OCI-M1 (cell line): ENCODE results near the gene AQP9.
"Not testable (repeated sequence)": the region's sequence is repeated elsewhere in the genome, so short reads cannot be mapped to it uniquely, and the experiment has no call there.

Experiments used
- DNase-seq: peaks from one replicate; lab custom pipeline; 2025; lab: John Stamatoyannopoulos, UW

AQP9 gene

GRCh38 chr15:58138106-58138505 is at the start of gene AQP9:
Gene AQP9, plus strand, starts transcription at chr15:58138381. Its CDS starts 185 bp downstream, at chr15:58138566.
- DNase-seq, result no peak

GRCh38 chr15:58095415-58095814 is 42.8 kb upstream of the AQP9 start:
- no peak for DNase-seq

- no peak for DNase-seq
Measured at GRCh38 chr15:58096529-58097084, 41.6 kb upstream of the AQP9 start.

GRCh38 chr15:58103482-58103881 is 34.7 kb upstream of the AQP9 start:
- no peak for DNase-seq

- peak; percentile 20 for DNase-seq
Measured at GRCh38 chr15:58108117-58108516, 30.1 kb upstream of the AQP9 start.

GRCh38 chr15:58109419-58109818 is 28.8 kb upstream of the AQP9 start:
- DNase-seq, result no peak

- DNase-seq, result peak; percentile 54
Measured at GRCh38 chr15:58110999-58111717, 27.0 kb upstream of the AQP9 start.

- DNase-seq, result no peak
Measured at GRCh38 chr15:58111718-58112104, 26.5 kb upstream of the AQP9 start.

- not testable (repeated sequence) for DNase-seq
Measured at GRCh38 chr15:58113358-58113757, 24.8 kb upstream of the AQP9 start.

GRCh38 chr15:58114388-58114787 is 23.8 kb upstream of the AQP9 start:
- DNase-seq, result no peak

GRCh38 chr15:58114812-58115211 is 23.4 kb upstream of the AQP9 start:
- peak; percentile 53 for DNase-seq

GRCh38 chr15:58115692-58116091 is 22.5 kb upstream of the AQP9 start:
- peak; percentile 10 for DNase-seq

GRCh38 chr15:58117619-58118018 is 20.6 kb upstream of the AQP9 start:
- no peak for DNase-seq

- no peak for DNase-seq
Measured at GRCh38 chr15:58118272-58118671, 19.9 kb upstream of the AQP9 start.

GRCh38 chr15:58119016-58119415 is 19.2 kb upstream of the AQP9 start:
- DNase-seq, result no peak

- DNase-seq, result no peak
Measured at GRCh38 chr15:58124585-58124984, 13.6 kb upstream of the AQP9 start.

- no peak for DNase-seq
Measured at GRCh38 chr15:58125333-58125732, 12.8 kb upstream of the AQP9 start.

GRCh38 chr15:58134886-58135285 is 3.3 kb upstream of the AQP9 start:
- DNase-seq, result no peak

- no peak for DNase-seq
Measured at GRCh38 chr15:58135511-58136174, 2.5 kb upstream of the AQP9 start.

- DNase-seq, result no peak
Measured at GRCh38 chr15:58136731-58137130, 1.4 kb upstream of the AQP9 start.

GRCh38 chr15:58137686-58138085 is 495 bp upstream of the AQP9 start:
- no peak for DNase-seq

GRCh38 chr15:58139276-58139988 is 1.3 kb downstream of the AQP9 start:
- no peak for DNase-seq
